ENCODE data around the gene OPHN1.
"Not testable (repeated sequence)": the region's sequence is repeated elsewhere in the genome, so short reads cannot be mapped to it uniquely, and the experiment has no call there.

OPHN1 gene

DNA sequence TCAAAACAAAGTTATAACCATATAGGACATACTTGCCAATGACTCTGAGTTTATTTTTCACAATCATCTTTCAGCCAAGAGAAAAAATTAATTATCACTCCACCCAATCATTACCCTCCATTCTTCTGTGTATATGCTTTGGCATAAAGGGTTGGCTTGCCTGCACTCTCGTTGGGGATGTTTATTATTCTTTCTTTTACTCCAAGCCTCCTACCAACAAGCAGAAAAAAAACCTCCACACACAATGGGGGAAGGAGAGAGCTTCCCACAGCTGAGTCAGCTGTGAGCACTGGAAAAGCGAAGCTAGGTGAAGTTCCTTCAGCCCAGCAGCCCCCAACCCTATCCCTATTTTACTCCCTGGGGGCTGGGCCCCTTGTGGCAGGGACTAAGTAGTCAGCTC, 1.5 kb downstream of the OPHN1 start:
- DNase-seq, result no peak
- intact Hi-C loops (cut with DNase I), result no loop called here

DNA sequence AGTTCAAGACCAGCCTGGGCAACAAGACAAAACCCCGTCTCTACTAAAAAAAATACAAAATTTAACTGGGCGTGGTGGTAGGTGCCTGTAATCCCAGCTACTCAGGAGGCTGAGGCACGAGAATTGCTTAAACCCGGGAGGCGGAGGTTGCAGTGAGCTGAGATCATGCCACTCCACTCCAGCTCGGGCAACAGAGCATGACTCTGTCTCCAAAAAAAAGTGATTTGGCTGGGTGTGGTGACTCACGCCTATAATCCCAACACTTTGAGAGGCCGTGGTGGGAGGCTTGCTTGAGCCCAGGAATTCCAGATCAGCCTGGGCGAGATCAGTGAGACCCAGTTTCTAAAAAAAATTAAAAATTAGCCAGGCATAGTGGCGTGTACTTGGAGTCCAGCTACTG, 4.1 kb downstream of the OPHN1 start:
- no peak for DNase-seq
- intact Hi-C loops (cut with DNase I), result no loop called here

DNA sequence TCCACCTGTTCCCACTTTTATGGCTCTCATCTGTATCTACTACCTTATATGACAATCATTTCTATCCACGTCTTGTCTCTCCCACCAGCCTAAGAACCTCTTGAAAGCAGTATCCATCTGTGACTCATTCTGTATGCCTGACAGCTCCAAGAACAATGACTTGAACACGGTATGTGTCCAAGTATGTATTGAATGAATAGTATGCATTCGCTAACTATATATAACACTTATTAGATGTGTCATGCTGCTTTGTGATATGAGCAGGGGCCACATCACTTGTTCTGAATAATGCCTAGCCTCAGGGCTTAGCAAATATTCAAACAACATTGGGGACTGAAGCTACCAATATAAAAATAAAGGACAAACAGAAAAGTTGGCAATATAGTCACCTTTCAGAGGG, 4.9 kb downstream of the OPHN1 start:
- intact Hi-C loops (cut with DNase I), result no loop called here
- no peak for DNase-seq

DNA sequence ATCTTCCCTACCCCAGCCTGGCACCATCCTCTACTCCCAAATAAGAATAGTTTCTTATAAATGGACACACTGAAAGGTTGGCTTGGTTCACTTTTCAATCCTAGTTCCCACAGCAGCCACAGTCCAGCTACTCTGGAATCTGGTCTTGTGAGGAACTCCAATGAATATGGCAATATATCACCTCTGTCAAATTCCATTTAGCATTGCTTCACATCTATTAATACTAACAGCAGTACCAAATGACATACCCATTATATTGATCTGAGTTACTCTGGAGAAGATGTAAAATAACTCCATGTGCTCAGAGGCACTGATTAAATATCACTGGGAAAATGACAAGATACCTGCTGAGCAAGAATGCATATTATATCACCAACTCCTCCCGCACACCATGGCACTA, 8.6 kb downstream of the OPHN1 start:
- DNase-seq, result no peak
- intact Hi-C loops (cut with DNase I), result no loop called here

DNA sequence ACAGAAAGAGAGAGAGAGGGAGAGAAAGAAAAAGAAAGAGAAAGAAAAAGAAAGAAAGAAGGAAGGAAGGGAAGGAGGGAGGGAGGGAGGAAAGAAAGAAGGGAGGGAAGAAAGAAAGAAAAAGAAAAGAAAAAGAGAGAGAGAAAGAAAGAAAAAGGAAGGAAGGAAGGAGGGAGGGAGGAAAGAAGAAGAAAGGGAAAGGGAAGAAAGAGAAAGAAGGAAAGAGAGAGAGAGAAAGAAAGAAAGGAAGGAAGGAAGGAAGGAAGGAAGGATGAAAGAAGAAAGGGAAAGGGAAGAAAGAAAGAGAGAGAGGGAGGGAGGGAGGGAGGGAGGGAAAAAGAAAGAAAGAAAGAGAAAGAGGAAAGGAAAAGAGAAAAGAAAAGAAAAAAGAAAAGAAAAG, 10.8 kb downstream of the OPHN1 start:
- DNase-seq, result no peak
- intact Hi-C loops (cut with DNase I), result no loop called here

DNA sequence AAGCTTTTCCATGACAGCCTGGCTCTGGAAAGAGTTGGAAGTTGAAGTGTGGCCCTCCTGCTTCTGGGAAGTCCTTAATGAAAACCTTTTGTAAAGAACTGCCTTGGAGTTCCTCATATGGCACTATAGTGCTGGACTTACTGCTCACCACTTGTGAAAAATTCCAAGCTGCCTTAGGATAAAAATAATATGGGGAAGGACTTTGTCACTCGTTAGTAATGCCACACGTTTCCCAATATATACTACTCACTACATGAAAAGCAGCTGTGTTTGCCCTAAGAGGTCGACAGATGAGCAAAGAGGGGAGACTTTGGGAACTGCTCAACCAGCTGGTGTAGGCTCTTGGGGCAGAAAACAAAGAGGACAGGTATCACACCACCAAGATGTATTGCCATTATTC, 11.7 kb downstream of the OPHN1 start:
- intact Hi-C loops (cut with DNase I), result no loop called here
- no peak for DNase-seq

DNA sequence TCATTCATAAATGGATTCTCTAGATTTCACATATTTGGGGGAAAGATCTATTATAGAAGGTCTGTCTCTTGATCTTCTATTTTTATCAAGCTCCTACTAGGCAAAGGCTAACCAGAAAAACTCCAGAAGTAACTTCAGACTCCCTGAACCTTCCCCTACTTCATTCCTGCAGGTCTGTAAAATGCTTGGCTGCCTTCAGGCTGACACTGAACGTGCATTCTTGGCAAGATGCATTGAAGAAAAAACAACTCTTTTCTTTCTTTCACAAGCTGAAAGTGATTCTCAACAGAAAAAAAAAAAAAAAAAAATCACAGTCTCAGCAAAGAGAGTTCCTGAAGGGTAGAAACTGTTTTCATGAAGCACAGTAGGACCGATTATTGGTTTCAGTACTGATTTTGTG, 12.7 kb downstream of the OPHN1 start:
- DNase-seq, result no peak
- intact Hi-C loops (cut with DNase I), result no loop called here

DNA sequence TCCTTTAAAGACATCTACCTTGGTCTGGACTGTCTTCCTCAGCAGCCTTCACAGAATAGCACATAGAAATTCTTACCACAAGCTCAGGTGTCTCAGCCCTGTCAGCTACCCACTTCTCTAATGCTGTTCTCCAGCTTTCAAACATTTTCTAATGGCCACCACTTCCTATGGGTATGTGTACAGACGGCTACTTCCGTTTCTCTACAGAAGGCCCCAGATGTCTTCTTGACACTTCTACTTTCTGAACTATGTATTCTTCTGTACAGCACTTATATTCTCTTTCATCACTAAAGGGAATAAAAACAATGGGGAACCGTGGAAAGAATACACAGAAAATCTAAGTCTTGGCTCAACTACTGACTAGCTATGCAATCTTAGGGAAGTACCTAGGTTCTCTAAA, 13.3 kb downstream of the OPHN1 start:
- intact Hi-C loops (cut with DNase I), result no loop called here
- no peak for DNase-seq

DNA sequence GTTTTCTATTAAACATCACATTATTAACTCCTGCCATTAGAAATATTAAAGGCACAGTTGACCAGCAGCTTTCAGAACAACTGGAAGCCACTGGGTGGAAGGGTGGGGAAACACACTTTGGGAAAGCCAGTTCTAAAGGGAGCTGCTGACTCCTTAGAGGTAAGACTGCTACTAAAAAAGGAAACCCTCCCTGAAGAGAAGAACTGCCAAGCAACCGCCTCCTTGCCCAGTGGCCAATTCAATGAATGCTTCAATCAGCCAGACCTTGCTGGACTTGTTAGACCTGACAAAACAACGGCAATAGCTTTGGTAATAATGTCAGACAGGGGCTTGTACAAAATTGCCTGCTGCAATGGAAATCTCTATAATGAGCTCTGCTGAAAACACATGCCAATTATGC, 15.6 kb downstream of the OPHN1 start:
- peak in 1 of 42 donors; percentile 21 for DNase-seq
- intact Hi-C loops (cut with DNase I), result no loop called here

DNA sequence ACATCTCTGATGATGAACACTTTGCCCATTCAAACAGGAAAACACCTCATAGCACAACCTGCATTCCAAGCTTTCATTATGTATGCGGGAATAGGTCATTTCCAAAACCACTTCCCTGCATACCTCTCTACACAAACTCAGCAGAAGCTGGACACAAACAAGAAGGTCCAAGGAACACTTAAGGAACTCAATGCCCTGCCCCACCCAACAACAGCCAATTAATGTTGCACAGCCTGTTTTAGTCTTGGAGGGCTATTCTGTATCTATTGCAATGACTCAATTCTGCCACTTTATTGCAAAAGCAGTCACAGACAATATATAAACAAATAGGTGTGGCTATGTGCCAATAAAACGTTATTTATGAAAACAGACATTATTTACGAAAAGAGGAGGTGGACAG, 16.7 kb downstream of the OPHN1 start:
- no peak for DNase-seq

DNA sequence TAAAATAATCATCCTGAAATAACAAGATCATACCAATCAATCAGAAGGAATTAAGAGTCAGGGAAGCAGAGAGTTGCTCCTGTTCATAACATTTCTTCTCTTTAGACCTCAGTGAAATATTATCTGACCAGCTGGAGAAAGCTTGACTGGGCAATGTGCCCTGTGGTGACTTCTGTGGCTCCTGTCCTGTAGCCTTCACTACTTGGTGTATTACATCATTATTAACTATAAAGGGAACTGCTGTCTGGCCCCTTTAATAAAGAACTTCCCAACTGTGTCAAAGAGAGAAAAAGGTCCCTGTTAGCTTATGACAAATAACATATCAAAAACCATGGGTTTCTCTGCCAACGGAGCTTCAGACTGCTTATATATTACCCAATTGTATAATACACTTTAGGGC, 18.0 kb downstream of the OPHN1 start:
- intact Hi-C loops (cut with DNase I), result no loop called here
- DNase-seq, result peak in 4 of 42 donors; percentile 3 to 36 (median 12)

More for the DNA sequence above, 16.7 kb downstream of the OPHN1 start:
- intact Hi-C loops (cut with DNase I), result no loop called here

DNA sequence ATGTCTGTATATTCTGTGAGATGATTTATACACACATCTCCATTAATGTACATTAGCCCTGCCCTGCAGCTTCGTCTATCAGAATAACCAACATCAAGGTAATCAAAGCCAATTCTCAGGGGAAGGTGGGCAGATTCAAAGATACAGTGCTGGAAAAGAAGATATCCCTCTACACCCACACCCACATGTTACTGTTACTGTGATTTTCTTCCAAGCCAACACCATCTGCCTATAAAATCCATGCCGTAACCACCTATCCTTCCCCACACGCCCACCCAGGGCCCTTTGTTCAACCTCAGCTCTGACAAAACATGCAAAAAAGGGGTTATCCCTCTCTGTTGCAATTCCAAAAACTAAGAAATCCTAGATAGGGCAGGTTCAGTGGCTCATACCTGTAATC, 20.0 kb downstream of the OPHN1 start:
- intact Hi-C loops (cut with DNase I), result no loop called here
- peak in 3 of 42 donors; percentile 7 to 12 (median 12) for DNase-seq

DNA sequence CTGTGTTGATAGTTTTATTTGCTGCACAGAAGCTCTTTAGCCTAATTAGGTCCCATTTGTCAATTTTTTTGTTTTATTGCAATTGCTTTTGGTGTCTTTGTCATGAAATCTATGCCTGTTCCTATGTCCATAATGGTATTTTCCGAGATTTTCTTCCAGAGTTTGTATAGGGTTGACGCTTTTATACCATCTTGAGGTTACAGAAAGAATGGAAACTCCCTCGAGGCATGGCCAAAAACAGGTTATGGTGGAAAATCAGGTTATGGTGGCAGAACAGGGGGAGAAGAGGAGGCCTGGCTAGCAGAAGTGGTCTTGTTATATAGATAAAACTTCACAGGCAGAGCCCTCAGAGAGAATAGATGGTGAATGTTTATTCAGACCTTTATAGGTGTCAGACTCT, 21.6 kb downstream of the OPHN1 start:
- intact Hi-C loops (cut with DNase I), result no loop called here
- no peak for DNase-seq

DNA sequence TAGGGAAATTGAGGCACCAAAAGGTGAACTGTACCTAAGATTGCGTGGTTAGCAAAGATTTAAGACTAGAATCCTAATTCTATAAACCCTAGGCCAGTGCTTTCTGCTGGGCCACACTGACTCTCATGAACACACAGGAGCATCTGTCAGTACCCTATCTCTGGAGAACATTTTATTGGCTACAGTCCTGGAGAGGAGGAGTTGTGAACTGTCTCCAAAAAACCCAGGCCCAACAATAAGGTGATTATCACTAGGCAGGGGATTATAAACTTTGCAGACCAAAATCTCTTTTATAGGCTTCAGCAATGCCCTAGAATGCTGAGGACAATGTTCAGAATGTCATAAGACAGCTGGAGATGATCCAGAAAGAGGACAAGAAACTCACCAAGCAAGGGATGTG, 24.1 kb downstream of the OPHN1 start:
- intact Hi-C loops (cut with DNase I), result no loop called here
- DNase-seq, result no peak

DNA sequence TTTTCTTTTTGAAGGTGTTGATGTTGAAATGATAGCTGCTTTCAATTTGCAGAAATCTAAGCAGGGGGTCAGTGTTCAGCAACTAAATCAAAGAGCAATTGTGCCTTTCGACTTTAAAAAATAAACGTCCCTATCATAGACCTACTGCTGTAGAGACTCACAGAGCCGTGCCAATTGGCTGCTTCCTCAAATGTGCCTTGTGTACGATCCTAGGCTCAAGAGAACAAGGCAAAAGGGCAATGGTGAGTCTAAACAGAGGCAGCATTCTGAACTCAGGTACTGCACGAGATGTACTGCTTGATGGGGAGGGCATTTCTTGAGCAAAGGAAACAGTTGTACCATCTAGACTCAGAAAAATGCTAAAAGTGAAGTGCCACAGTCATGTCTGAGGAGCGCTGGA, 29.8 kb downstream of the OPHN1 start:
- intact Hi-C loops (cut with DNase I), result no loop called here
- DNase-seq, result no peak

DNA sequence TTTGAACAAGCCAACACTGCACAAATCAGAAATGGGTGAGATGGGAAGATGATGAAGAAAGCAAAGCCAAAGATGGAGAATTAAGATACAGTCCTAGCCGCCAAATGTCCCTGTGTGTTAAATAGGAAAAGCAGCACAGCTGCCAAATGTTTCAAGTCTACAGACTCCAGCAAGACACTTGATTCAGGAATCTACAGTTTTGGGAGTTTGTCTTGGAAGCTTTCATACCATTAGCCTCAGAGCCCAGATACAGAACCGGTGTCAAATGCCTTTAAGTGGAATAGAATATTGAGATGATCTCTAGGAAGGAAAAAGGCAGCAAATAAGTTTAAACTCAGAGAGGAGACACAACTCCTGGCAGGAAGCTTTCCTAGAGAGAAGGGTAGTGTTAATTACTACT, 30.3 kb downstream of the OPHN1 start:
- intact Hi-C loops (cut with DNase I), result no loop called here
- no peak for DNase-seq

DNA sequence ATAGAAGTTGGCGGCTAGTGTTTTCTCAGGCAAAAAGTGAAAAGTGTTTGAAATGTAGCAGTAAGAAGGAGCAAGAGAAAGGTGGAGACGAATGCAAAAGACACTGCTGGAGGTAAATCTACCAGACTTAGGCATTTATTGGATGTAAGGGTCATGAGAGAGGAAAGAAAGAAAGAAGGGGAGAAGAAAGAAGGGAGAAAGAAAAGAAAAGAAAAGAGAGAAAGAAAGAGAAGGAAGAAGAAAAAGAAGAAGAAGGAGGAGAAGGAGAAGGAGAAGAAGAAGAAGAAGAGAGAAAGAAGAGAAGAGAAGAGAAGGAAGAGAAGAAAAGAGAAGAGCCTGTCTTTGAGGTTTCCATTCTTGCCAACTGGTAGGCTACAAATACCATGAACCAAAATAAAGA, 31.2 kb downstream of the OPHN1 start:
- DNase-seq, result no peak
- intact Hi-C loops (cut with DNase I), result no loop called here

DNA sequence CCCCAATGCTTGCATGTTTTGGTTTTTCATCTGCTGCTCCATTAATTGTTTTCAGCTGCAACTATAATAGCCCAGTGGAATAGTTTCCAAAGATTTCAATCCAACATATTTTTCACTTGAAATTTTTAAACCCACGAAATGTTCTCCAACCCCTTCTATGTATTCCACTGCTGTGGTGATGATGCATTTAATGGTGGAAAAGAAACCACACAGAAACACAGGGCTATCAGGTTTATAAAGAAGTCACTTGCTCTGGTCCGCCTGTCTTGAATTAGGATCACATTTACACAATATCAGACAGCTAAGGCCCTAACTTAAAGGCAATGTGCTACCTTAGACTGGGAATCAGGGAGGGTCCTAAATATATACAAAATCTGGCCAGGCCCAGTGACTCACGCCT, 35.0 kb downstream of the OPHN1 start:
- DNase-seq, result no peak
- intact Hi-C loops (cut with DNase I), result no loop called here

DNA sequence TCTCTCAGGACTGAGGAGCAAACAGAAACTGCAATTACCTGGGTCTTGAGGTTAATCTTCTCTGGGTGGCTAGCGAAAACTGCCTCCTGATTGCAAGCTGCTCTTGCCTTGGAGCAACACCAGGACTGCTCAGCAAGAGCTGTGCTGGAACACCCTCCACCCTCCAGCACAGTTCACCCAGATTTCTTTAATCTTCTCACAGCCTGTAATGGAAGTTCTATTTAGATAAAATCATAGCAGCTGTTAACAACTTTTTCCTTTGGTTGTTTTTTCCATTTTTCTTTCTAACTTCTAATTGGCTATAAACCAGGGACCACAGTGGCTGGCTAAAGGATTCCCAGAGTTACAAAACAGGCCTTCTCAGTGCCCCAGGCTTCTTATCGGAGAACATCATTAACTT, 36.3 kb downstream of the OPHN1 start:
- DNase-seq, result no peak
- intact Hi-C loops (cut with DNase I), result no loop called here

DNA sequence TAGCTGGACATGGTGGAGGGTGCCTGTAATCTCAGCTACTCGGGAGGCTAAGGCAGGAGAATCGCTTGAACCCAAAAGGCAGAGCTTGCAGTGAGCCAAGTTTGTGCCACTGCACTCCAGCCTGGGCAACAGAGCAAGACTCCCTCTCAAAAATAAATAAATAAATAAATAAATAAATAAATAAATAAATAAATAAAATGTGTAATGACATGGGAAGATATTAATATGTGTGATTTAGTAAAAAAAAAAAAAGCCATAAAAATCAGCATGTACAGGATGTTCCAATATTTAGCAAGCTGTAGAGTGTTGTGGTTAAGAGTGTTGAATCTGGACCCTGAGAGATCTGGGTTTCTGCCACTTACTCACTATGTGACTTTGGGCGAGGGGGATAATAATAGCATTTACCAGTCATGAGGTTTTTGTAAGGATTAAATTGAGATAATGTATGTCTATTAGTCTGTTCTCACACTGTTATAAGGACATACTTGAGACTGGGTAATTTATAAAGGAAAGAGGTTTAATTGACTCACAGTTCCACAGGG, 43.8 kb downstream of the OPHN1 start:
- DNase-seq; intact Hi-C loops (cut with DNase I): not testable (repeated sequence)

DNA sequence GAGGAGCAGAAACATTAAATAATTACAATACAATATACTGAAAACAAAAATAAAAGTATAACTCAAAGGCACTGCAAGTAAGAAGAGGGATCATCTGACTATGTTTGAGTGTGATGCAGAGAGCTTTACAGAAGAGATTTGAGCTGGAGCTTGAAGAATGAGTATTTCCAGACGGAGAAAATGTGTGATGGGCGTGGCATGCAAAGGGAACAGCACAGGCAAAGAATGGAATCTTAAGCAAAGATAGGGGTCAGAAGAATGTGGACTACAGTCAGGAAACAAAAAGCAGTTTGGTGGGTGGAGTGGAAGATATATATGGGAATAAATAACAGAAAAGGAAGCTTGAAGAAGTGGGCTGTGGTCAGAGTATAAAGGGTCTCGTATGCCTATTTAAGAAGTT, 45.5 kb downstream of the OPHN1 start:
- intact Hi-C loops (cut with DNase I), result no loop called here
- no peak for DNase-seq

DNA sequence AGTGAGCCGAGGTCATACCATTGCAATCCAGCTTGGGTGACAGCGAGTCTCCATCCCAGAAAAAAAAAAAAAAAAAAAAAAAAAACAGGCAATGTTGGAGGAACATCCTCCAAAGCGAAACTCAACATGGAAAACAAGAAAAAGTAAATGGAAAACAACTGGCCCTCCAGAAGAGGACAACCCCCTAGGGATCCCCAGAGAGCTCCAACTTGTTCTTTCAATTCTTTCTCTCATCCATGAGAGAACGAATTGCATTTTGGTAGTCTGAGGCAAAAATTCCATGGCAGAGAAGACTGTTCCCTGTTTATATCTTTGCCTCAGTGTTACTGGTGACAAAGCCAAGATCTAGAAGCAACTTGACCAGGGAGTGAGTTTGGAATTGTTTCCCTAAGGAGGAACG, 49.8 kb downstream of the OPHN1 start:
- intact Hi-C loops (cut with DNase I), result no loop called here
- DNase-seq, result no peak
